Endothelial cell of umbilical vein (primary cell): ENCODE data around the gene CNOT10. TPM values are rescaled to one million over a fixed set of nuclear protein-coding genes. Genes with fewer than 3 reads are reported as not detected.

Source experiments
- BruUV-seq: library from RNA; stranded (reverse); fragments of 400-500 nt; replicated peaks from 2 replicates; lab custom pipeline; 2021; lab: Mats Ljungman, UMichigan
- CTCF ChIA-PET: fragments of 300-600, 350-600 bp; sonication (Branson Sonifier 250); formaldehyde crosslinking; loops from one replicate; lab custom pipeline; 2021; ENCODE audit warnings: antibody characterized with exemption, inconsistent platforms; lab: Charles Lee
- POLR2A ChIA-PET: fragments of 300-600, 350-600 bp; sonication (Branson Sonifier 250); formaldehyde crosslinking; loops from one replicate; lab custom pipeline; 2021; ENCODE audit warnings: antibody characterized with exemption, inconsistent platforms; lab: Charles Lee
- DNase-seq: peaks from one replicate; pipeline ENCODE4 v3.0.0-alpha.2; 2011; ENCODE audit warnings: low read depth, low spot score
- FAIRE-seq: peaks from 2 replicates; lab custom pipeline; 2011; peaks lifted over from hg19 to GRCh38; lab: Jason Lieb, UNC
- H2AFZ ChIP-seq: 2 replicates; pipeline ENCODE4 v1.6.0; 2012; ENCODE audit warnings: low read depth, low read length, control low read depth, inconsistent platforms
- H3K27ac ChIP-seq: 2 replicates; pipeline ENCODE4 v1.5.1; 2011; ENCODE audit warnings: low read depth, mild to moderate bottlenecking, control low read depth, low read length, moderate library complexity; ENCODE audit not compliant: insufficient read depth
- H3K27me3 ChIP-seq, 2 experiments: 2 replicates each; pipeline versions ENCODE4 v1.6.0 to v1.6.1; 2011; ENCODE audit warnings: low read length in 2 of 2, mixed read lengths in 1 of 2; ENCODE audit not compliant: control insufficient read depth in 2 of 2, insufficient read depth in 2 of 2
- H3K36me3 ChIP-seq, 2 experiments: 2 replicates in 1 of 2; 3 replicates in 1 of 2; pipeline ENCODE4 v1.5.1; 2011; ENCODE audit warnings: low read length in 2 of 2, mild to moderate bottlenecking in 1 of 2, moderate library complexity in 1 of 2; ENCODE audit not compliant: control insufficient read depth in 2 of 2, insufficient read depth in 2 of 2; ENCODE audit errors: extremely low read depth in 1 of 2
- H3K4me1 ChIP-seq: 3 replicates; pipeline ENCODE4 v1.5.1; 2011; ENCODE audit warnings: mild to moderate bottlenecking, low read length; ENCODE audit not compliant: control insufficient read depth, insufficient read depth; ENCODE audit errors: extremely low read depth
- H3K4me2 ChIP-seq: 2 replicates; pipeline ENCODE4 v1.6.1; 2011; ENCODE audit warnings: low read length, control low read depth, mixed read lengths; ENCODE audit not compliant: insufficient read depth
- H3K4me3 ChIP-seq, 3 experiments: fragments of 200-600 bp in 1 of 3; sonication (generic), shearing (Covaris generic) in 1 of 3; replicated peaks in 1 of 3; 2 replicates each; pipeline ENCODE4 v1.5.1; 2011 to 2016; ENCODE audit warnings: control low read depth in 3 of 3, low read length in 3 of 3, mild to moderate bottlenecking in 2 of 3, inconsistent platforms in 1 of 3, low read depth in 1 of 3, moderate library complexity in 1 of 3; ENCODE audit not compliant: insufficient read depth in 1 of 3
- H3K79me2 ChIP-seq: 2 replicates; pipeline ENCODE4 v1.6.0; 2012; ENCODE audit warnings: low read length, inconsistent platforms; ENCODE audit not compliant: control insufficient read depth, insufficient read depth
- H3K9ac ChIP-seq: replicated peaks from 2 replicates; pipeline ENCODE3; 2011; ENCODE audit warnings: low read length, control low read depth; ENCODE audit not compliant: insufficient read depth; ENCODE audit errors: extremely low read depth
- H3K9me1 ChIP-seq: replicated peaks from 3 replicates; pipeline ENCODE4 v1.6.0; 2011; ENCODE audit warnings: mild to moderate bottlenecking, low read length; ENCODE audit not compliant: control insufficient read depth, insufficient read depth; ENCODE audit errors: extremely low read depth
- H3K9me3 ChIP-seq: replicated peaks from 2 replicates; pipeline ENCODE4 v1.5.1; 2012; ENCODE audit warnings: low read length, inconsistent platforms; ENCODE audit not compliant: control insufficient read depth, insufficient read depth
- H4K20me1 ChIP-seq: replicated peaks from 2 replicates; pipeline ENCODE3; 2011; ENCODE audit warnings: mild to moderate bottlenecking, low read length; ENCODE audit not compliant: control insufficient read depth, insufficient read depth; ENCODE audit errors: extremely low read depth
- CTCF ChIP-seq, 2 donors: IDR thresholded peaks; 1 replicate in 1 of 2; 2 replicates in 1 of 2; pipeline ENCODE4 v1.5.1; 2011; ENCODE audit warnings: low read length in 2 of 2, mild to moderate bottlenecking in 2 of 2, moderate library complexity in 2 of 2, control low read depth in 1 of 2, inconsistent platforms in 1 of 2, low read depth in 1 of 2; ENCODE audit not compliant: insufficient read depth in 1 of 2; ENCODE audit errors: extremely low read depth in 1 of 2
- FOS ChIP-seq: IDR thresholded peaks from 2 replicates; pipeline ENCODE4 v1.6.1; 2011; ENCODE audit warnings: mild to moderate bottlenecking, low read length, moderate library complexity, borderline replicate concordance; ENCODE audit not compliant: insufficient read depth
- JUN ChIP-seq: IDR thresholded peaks from 2 replicates; pipeline ENCODE4 v1.6.1; 2011; ENCODE audit warnings: borderline replicate concordance, low read depth; ENCODE audit not compliant: insufficient read length, insufficient read depth
- POLR2AphosphoS5 ChIP-seq: IDR thresholded peaks from 2 replicates; pipeline ENCODE4 v1.6.1; 2012; ENCODE audit warnings: low read depth, mild to moderate bottlenecking, control low read depth, low read length, moderate library complexity; ENCODE audit not compliant: insufficient read depth
- dilution Hi-C: fragments of 300-500 bp; cut with MboI; formaldehyde crosslinking; loops from one replicate; pipeline ENCODE4 v1.15.0; 2019; ENCODE audit warnings: low sequenced_read_pairs; ENCODE audit not compliant: extremely low pct_ligation_motif_present
- intact Hi-C: fragments of 100-400 bp; cut with micrococcal nuclease; formaldehyde crosslinking; loops from one replicate; pipeline ENCODE4 v1.10.0; 2022
- polyA plus RNA-seq, 4 experiments: library from polyadenylated mRNA; depleted of rRNA in 3 of 4; stranded (reverse) in 3 of 4; unstranded in 1 of 4; fragments of >200 nt; gene quantifications; 2 replicates each; pipeline versions ENCODE4 v1.2.1 to v1.2.3, GENCODE V29; 2011 to 2012; ENCODE audit warnings: missing spikeins in 1 of 4
- total RNA-seq: library from RNA; stranded (reverse); gene quantifications from 2 replicates; pipeline ENCODE4 v1.2.3, GENCODE V29; 2021
- TF ChIP-seq, protein P1 (sequence below): IDR thresholded peaks from 2 replicates; pipeline ENCODE4 v1.6.1; 2011; ENCODE audit not compliant: insufficient read depth, insufficient read length

CNOT10 gene
- total and polyA plus RNA-seq, 2 donors (not counting 3 experiments of a cell fraction or from before 2014, with no cell fraction given), result 23.6 to 28.6 TPM

GRCh38 chr3:32640939-32641338 is 44.0 kb upstream of the CNOT10 start:
- dilution Hi-C loops (no loop called here), intact Hi-C loops (no loop called here)
- no peak overlapping the region for H3K27ac ChIP-seq
- no peak overlapping the region for H3K4me3 ChIP-seq
- no peak overlapping the region for H3K4me2 ChIP-seq
- no peaks in the 10 kb centered on the region for H3K36me3 ChIP-seq
- no peak for TF ChIP-seq JUN
- no peak for TF ChIP-seq POLR2AphosphoS5
- TF ChIP-seq CTCF (IDR thresholded peaks at IDR 0.05; ENCODE audit: extremely low read depth in 1 of 2, insufficient read depth in 1 of 2, low read depth in 1 of 2, low read length in 2 of 2), result no peak
- TF ChIP-seq, protein P1, sequence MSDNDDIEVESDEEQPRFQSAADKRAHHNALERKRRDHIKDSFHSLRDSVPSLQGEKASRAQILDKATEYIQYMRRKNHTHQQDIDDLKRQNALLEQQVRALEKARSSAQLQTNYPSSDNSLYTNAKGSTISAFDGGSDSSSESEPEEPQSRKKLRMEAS, result no peak
- no peak for TF ChIP-seq FOS
- H3K79me2 ChIP-seq, result no peaks in the 10 kb centered on the region
- BruUV-seq, result no TSS peak
- no peaks in the 10 kb centered on the region for H4K20me1 ChIP-seq
- CTCF ChIA-PET, result interaction anchor here (0.6 to 0.7 kb wide), 2 partner anchors 10 to 101 kb away, joined by 3 read pairs; no protein-coding TSS in a partner anchor
- no peak for DNase-seq
- POLR2A ChIA-PET, result interaction anchor here (0.6 kb wide), 1 partner anchor 117 kb away, joined by 11 read pairs; no protein-coding TSS in a partner anchor
- no peak for FAIRE-seq
- H2AFZ ChIP-seq, result no peak overlapping the region
- no peaks in the 10 kb centered on the region for H3K9me3 ChIP-seq
- no peaks in the 10 kb centered on the region for H3K9me1 ChIP-seq
- no peaks in the 10 kb centered on the region for H3K4me1 ChIP-seq
- peaks cover 11 to 14% of the 10 kb centered on the region in 2 experiments for H3K27me3 ChIP-seq
- no peak overlapping the region for H3K9ac ChIP-seq
